Stimulated activated CD4-positive, alpha-beta T cell treated with anti-CD3 and anti-CD28 coated beads, Interleukin-15, amount 100 ng/mL, for 48 hours (primary cell): Measurements from ENCODE around the gene NAXE.
A peak's percentile ranks its signal among the peaks of the same experiment; 100 is the strongest.
"Not testable (repeated sequence)": the region's sequence is repeated elsewhere in the genome, so short reads cannot be mapped to it uniquely, and the experiment has no call there.

Experiments
- DNase-seq, 2 donors: peaks; one replicate each; pipeline ENCODE4 v3.0.0-alpha.2; 2020; ENCODE audit warnings: low read depth in 2 of 2

The NAXE gene

GRCh38 chr1:156623946-156624813 is 32.6 kb downstream of the NAXE start:
- DNase-seq = peak in 1 of 2 donors; percentile 24

- DNase-seq = no peak
These were observed 33.3 kb downstream of the NAXE start for GRCh38 chr1:156624814-156625435.

GRCh38 chr1:156625436-156626078 is 34.0 kb downstream of the NAXE start:
- DNase-seq = peak in 1 of 2 donors; percentile 64

- DNase-seq = no peak
These were observed 34.5 kb downstream of the NAXE start for GRCh38 chr1:156626079-156626438.

GRCh38 chr1:156627313-156627880 is 35.8 kb downstream of the NAXE start:
- DNase-seq = no peak

- DNase-seq = no peak
These were observed 38.4 kb downstream of the NAXE start for GRCh38 chr1:156629823-156630449.

GRCh38 chr1:156631152-156631551 is 39.6 kb downstream of the NAXE start:
- DNase-seq = not testable (repeated sequence)

- DNase-seq = no peak
These were observed 40.8 kb downstream of the NAXE start for GRCh38 chr1:156632355-156632754.

- DNase-seq = no peak
These were observed 46.8 kb downstream of the NAXE start for GRCh38 chr1:156638189-156638985.

- no peak for DNase-seq
These were observed 48.1 kb downstream of the NAXE start for GRCh38 chr1:156639601-156640101.

GRCh38 chr1:156640842-156641706 is 49.5 kb downstream of the NAXE start:
- no peak for DNase-seq

GRCh38 chr1:156641761-156642264 is 50.2 kb downstream of the NAXE start, which contains the start of gene BCAN:
BCAN (plus strand) TSS chr1:156642117; CDS start chr1:156646055, 3,938 bp downstream.
- DNase-seq = no peak

GRCh38 chr1:156642265-156643048 is 50.9 kb downstream of the NAXE start:
- DNase-seq = no peak

- DNase-seq = no peak
These were observed 51.6 kb downstream of the NAXE start for GRCh38 chr1:156643049-156643777.

GRCh38 chr1:156643778-156644092 is 52.2 kb downstream of the NAXE start:
- DNase-seq = no peak
